HS-5 (cell line): ENCODE data around the gene ARMH3.

Source experiments
- DNase-seq: peaks from one replicate; pipeline ENCODE4 v3.0.0-alpha.2; 2012; ENCODE audit warnings: low read depth

ARMH3 gene

DNA sequence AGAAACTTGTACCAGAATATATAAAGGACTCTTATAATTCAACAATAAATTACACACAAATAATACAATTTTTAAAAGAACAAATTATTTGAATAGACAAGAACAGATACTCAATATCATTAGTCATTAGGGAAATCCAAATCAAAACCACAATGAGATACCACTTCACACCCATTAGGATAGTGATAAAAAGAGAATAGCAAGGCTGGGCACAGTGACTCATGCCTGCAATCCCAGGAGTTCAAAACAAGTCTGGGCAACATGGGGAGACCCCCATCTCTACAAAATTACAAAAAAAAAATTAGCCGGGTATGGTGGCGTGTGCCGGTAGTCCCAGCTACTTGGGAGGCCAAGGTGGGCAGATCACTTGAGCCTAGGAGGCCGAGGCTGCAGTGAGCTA lies 160.2 kb downstream of the ARMH3 start:
- no peak for DNase-seq

GRCh38 chr10:101894742-101895141 lies 161.2 kb downstream of the ARMH3 start:
- DNase-seq: no peak

GRCh38 chr10:101894266-101894665 lies 161.7 kb downstream of the ARMH3 start:
- no peak for DNase-seq

DNA sequence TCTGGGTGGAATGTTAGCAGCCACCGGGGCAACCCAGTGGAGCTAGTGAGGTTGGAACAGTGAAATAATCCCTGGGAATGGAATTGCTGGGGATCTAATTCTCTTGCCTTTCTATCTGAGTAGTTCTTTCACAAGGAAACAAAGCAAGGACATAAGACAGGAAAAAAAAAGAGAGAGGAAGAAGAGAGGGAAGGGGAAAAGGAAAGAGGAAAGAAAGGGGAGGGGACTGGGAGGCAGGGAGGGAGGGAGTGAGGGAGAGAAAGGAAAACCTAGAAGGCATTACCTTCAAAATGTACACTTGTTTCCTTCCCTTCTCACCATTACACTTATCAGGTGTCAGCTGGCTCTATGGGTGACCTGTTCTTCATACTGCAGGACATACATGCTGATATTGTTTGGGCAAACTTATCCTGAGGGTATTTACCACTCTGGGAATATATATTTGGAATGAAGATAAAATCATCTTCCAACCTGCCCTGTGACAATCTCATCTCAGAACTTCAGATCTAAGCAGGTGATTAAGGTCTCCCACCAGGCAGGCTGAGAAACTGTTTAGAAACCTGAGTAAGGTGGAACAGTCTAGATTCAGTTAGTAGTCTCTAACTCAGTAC lies 162.4 kb downstream of the ARMH3 start:
- DNase-seq: no peak

DNA sequence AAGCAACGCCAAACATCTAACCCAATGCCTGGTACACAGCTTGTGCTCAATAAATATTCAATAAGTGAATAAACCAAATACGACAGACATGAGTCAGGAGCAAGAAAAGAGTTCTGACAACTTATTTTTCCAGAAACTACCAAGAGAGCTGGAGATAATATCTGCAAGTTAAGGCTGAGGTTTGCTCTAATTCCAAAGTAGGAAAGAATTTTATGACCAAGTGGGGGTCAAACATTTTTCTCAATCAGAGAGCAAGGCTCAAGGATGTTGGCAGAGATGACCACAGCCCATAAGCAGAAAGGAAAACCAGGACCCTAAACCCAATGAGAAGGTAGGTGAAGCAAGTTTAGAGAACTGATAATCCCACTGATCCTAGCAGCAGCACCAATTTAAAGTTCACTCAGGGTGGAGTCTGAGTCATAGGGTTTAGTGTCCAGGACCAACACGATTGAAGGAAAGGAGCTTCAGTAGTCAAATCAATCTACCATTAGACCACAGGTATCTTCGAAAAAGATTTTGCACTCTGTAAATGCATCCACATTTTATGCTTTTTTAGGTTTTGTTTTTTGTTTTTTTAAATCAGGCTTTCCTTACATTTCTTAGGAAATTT lies 163.1 kb downstream of the ARMH3 start:
- no peak for DNase-seq

DNA sequence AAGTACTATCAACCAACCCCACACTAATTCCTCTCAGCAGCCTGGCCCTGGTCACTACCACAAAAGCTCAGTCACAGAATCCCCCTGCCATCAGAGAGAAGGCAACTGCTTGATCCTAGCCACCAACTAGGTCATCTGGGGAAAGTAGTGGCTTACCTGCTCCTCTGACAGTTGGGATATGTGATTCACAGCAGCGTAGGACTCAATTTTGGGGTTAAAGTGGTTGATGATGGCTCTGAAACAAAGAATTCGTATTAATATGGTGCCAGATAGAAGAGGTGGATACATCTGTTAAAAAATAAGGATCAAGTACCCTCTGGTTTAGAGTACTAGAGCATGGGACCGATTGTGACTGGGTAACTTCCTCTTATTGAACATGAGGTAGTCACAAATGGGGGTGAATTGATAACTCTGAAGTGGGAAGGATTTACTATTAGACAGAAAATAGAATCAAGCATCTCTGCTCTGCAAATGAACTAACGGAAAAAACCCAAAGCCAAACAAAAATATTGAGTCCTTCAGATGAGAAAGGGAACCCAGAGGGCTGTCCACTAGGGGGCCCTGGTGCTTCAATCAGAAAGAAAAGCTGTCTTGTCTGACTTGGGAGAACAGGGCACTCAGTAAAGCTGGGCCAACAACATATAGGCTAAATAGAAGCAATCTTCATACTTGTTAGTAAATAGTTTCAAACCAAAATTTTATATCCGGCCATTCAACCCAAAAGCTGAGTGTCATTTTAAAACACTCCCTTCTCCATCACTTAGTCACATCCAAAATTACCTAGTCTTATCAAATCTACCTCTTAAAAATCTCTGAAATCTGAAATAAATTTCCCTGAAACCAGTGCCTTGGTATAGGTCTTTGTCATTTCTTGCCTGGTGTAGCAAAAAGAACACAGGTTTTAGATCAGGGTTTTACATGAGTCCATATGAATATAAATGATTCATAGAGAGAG lies 166.4 kb downstream of the ARMH3 start:
- DNase-seq: peak; percentile 22

GRCh38 chr10:101888251-101888949 lies 167.6 kb downstream of the ARMH3 start:
- DNase-seq: no peak

DNA sequence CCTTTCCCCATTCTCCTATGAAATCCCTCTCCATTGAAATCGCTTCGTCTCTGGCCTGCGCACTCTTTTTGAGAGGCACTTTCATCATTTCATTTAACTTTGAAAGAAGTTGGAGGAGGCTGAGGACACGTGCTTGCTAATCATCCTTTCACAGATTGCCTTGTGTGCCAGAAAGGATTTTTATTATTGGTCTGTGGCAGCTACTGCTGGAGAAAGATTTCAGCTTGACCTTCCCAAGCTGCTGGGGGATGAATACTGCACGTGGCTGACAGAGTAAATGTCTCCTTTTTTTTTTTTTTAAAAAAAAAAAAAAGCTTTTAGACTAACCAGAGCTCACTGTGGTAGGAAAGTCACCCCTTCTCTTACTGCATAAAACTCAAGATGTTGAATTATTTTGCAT lies 168.2 kb downstream of the ARMH3 start:
- no peak for DNase-seq

DNA sequence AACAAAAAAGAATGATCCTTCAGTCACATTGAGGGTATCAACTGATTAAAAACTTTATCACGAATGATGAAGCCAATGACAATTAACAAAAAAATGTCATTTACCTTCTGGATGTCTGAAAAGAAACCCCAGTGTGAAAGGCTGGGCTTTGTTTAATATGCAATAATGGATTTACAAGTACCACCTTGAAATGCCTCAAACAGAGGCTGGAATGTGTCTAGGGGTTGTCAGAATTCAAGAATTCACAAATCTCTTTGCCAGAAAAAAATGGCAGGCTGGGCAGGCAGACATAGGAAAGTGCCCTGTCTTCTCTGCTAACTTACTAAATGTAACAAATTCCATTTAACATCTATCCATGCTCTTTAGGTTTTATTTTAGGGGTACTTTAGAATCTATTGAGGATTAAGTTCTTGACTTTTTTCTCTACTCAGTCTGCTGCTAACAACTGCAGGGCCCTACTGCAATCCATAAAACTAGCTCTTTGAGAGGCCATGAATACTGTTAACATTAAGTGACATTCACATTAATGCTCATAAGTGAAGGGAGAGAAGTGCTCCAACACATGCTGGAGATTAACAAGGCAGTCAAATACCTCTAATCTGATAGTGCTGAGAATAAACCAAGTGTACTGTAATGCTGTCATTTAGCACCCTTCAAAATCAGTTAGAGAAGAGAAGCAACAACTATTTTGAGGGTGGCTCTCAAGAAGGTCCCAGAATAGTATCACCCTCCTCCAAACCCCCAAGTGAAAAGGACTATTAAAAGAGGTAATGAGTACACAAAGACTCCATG lies 169.3 kb downstream of the ARMH3 start:
- DNase-seq: no peak

GRCh38 chr10:101881036-101881774 lies 174.8 kb downstream of the ARMH3 start:
- DNase-seq: no peak

DNA sequence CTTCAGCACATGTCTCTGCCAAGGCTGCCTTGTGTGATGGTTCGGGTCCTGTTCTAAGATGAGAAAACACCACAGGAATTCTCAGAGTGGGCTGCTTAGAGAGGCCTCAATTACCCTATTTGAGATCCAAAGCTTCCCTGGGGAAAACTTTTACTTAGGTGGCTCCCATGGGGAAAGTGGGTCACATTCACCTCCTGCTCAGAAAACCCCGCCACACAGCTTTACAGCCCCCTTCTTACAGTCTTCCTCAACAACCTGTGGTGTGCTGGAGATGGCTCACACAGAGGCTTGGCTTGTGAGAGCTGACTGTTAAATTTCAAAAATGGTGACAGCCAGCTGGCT lies 175.8 kb downstream of the ARMH3 start:
- DNase-seq: no peak

DNA sequence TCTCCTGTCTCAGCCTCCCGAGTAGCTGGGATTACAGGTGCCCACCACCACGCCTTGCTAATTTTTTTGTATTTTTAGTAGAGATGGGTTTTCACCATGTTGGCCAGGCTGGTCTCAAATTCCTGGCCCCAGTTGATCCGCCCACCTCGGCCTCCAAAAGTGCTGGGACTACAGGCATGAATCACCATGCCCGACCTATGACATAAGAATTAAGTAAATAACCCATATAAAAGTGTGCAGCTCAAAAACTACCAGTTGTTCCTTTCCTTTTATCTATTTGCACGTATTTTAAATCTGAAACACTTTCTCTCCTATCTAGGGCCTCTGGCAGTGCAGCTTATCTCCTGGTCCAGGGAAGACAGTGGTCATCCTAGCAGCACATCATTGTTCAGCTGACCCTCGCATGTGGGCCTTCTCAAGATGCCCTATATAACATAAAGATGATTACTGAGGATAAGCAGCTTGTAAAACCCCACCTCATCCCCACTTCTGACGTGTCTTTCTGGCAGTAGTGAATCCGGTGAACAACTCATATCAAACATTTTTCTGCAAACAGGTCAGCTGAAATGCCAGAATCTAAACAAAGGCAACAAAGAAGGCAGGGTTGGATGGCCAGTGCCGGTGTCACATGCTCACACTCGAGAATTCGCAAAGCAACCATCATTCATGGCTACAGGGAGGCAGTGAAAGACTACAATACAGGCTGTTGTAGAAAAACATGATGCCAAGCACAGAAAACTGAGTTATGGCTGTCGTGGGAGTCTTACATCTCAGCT lies 176.3 kb downstream of the ARMH3 start:
- peak; percentile 82 for DNase-seq

GRCh38 chr10:101878869-101879268 lies 177.1 kb downstream of the ARMH3 start:
- DNase-seq: no peak

DNA sequence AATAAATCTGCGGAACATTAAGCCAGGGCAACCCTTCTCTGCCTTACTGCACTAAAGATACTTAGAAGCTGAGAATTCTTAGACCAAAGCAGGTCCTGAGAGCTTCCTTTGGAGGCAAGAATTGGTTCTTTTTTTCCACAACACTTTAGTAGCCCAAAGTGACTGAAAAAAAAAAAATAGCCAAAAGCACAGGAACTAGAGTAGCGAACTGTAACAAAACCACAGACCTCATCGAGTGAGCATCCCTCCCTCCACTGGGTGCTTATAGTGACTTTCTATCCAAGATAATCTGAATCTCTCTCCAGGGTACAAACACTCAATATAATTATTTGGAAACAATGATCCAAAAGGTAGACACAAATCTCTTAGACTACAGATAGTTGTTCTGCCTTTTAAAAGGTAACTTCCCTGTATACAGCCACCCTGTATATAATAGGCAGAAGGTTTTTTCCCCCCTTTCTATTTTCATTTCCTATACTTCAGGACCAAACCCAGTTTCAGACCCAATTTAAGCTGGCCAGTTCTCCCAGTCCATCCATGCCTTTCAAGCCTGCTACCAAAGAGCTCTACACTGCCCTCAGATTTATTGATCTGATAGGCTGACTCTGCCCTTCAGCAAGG lies 180.8 kb downstream of the ARMH3 start:
- no peak for DNase-seq

DNA sequence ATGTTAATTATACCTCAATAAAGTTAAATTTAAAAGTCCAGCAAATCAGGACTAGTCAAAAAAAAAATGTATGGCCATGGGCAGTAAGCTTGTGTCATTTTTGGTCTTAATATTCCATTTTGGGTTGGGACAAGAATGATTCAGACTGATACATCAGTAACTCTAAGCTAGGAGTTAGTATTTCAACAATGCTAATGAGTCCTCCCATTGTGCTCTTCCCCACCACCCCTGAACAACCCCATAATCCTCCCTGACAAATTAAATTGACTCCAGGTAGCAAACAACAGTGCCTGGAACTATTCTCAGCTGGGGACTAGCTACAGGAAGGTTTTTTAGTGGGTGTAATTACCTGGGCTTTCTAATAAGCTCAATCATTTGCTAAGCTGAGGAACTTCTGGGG lies 181.7 kb downstream of the ARMH3 start:
- DNase-seq: no peak

GRCh38 chr10:101867931-101868330 lies 188.0 kb downstream of the ARMH3 start:
- no peak for DNase-seq

DNA sequence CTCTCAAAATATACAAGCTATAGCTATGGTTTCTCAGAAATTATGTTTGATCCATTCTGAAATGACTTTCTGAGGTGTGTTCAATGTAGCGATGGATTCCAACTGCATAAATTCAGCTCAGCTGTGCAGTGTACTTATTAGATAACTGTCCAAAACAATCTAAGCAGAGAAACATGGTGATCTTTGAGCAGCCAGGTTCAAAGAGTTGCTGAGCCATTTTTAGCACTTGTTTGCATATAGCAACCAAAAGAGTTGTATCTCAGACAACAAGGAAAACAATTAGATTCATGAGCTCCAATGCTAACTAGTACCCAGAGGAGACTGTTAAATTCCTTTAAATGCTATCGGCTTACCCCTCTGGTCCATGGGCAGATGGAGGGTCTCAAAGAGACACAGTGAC lies 196.4 kb downstream of the ARMH3 start:
- DNase-seq: no peak

- no peak for DNase-seq
Observed at GRCh38 chr10:101858723-101859500, 197.1 kb downstream of the ARMH3 start.
